PC-3 (cell line): Measurements from ENCODE around the gene ANKS1B. TPM values are rescaled to one million over a fixed set of nuclear protein-coding genes. Genes with fewer than 3 reads are reported as not detected.
"Not testable (repeated sequence)": the region's sequence is repeated elsewhere in the genome, so short reads cannot be mapped to it uniquely, and the experiment has no call there.

Source experiments
- ATAC-seq: fragments of 200-7000 bp; cut with Tn5 transposase; 2 replicates; pipeline ENCODE4 v1.9.1; 2020; ENCODE audit warnings: mild to moderate bottlenecking, moderate library complexity
- BruUV-seq: library from RNA; stranded (reverse); fragments of 400-500 nt; replicated peaks from 2 replicates; lab custom pipeline; 2021; lab: Mats Ljungman, UMichigan
- CTCF ChIA-PET: fragments of 300-600 bp; sonication (Branson Sonifier 250); formaldehyde crosslinking; loops from one replicate; lab custom pipeline; 2022; ENCODE audit warnings: antibody characterized with exemption; lab: Charles Lee
- POLR2A ChIA-PET: fragments of 300-600 bp; sonication (Branson Sonifier 250); formaldehyde crosslinking; loops from one replicate; lab custom pipeline; 2022; ENCODE audit warnings: antibody characterized with exemption; ENCODE audit not compliant: unreplicated experiment; lab: Charles Lee
- DNase-seq: peaks from one replicate; pipeline ENCODE4 v3.0.0-alpha.2; 2015
- H2AFZ ChIP-seq: fragments of 300-600 bp; sonication (generic); 2 replicates; pipeline ENCODE4 v1.6.0; 2016; ENCODE audit warnings: antibody characterized with exemption, low read length
- H3F3A ChIP-seq: fragments of 300-600 bp; sonication (generic); one replicate; pipeline ENCODE4 v1.6.0; 2017; ENCODE audit warnings: antibody characterized with exemption, low read length, control low read depth, mild to moderate bottlenecking; ENCODE audit not compliant: unreplicated experiment
- H3K27ac ChIP-seq: fragments of 300-600 bp; sonication (generic); 2 replicates; pipeline ENCODE4 v1.5.1; 2016; ENCODE audit warnings: mild to moderate bottlenecking, low read length
- H3K27me3 ChIP-seq: fragments of 300-600 bp; sonication (generic); 2 replicates; pipeline ENCODE4 v1.6.1; 2016; ENCODE audit warnings: low read length, mixed read lengths
- H3K36me3 ChIP-seq: fragments of 300-600 bp; sonication (generic); 2 replicates; pipeline ENCODE4 v1.6.1; 2016; ENCODE audit warnings: low read depth, mixed run types, low read length, mixed read lengths
- H3K4me1 ChIP-seq: fragments of 300-600 bp; sonication (generic); 2 replicates; pipeline ENCODE4 v1.5.1; 2016; ENCODE audit warnings: low read length; ENCODE audit not compliant: insufficient read depth
- H3K4me2 ChIP-seq: fragments of 300-600 bp; sonication (generic); 2 replicates; pipeline ENCODE4 v1.6.0; 2016; ENCODE audit warnings: low read length
- H3K4me3 ChIP-seq: fragments of 300-600 bp; sonication (generic); 2 replicates; pipeline ENCODE4 v1.5.1; 2016; ENCODE audit warnings: mild to moderate bottlenecking, low read length, mixed read lengths
- H3K79me2 ChIP-seq: fragments of 300-600 bp; sonication (generic); 2 replicates; pipeline ENCODE4 v1.6.1; 2017; ENCODE audit warnings: low read length, mixed read lengths
- H3K9ac ChIP-seq: fragments of 300-600 bp; sonication (generic); 2 replicates; pipeline ENCODE4 v1.6.0; 2016; ENCODE audit warnings: mild to moderate bottlenecking, low read length
- H3K9me2 ChIP-seq: fragments of 300-600 bp; sonication (generic); replicated peaks from 2 replicates; pipeline ENCODE4 v1.6.1; 2016; ENCODE audit warnings: mixed run types, low read length, mixed read lengths
- H3K9me3 ChIP-seq: fragments of 300-600 bp; sonication (generic); 2 replicates; pipeline ENCODE4 v1.6.1; 2016; ENCODE audit warnings: low read length, mixed read lengths
- H4K20me1 ChIP-seq: fragments of 300-600 bp; sonication (generic); 2 replicates; pipeline ENCODE4 v1.6.1; 2016; ENCODE audit warnings: low read length, mixed read lengths
- EZH2 ChIP-seq: fragments of 300-600 bp; sonication (generic); IDR thresholded peaks from one replicate; pipeline ENCODE4 v1.6.1; 2017; ENCODE audit warnings: antibody characterized with exemption, mild to moderate bottlenecking, low read length; ENCODE audit not compliant: unreplicated experiment
- EZH2phosphoT487 ChIP-seq: fragments of 300-600 bp; sonication (generic); IDR thresholded peaks from 2 replicates; pipeline ENCODE4 v1.6.1; 2018; ENCODE audit warnings: mild to moderate bottlenecking, antibody characterized with exemption, low read length, borderline replicate concordance
- intact Hi-C: fragments of 100-400 bp; cut with micrococcal nuclease; formaldehyde crosslinking; loops from 2 replicates; pipeline ENCODE4 v1.9.0; 2023
- total RNA-seq: library from RNA; depleted of rRNA; stranded (reverse); fragments of >200 nt; gene quantifications from 2 replicates; pipeline ENCODE4 v1.2.3, GENCODE V29; 2014
- TF ChIP-seq, protein P1 (sequence below): fragments of 300-600 bp; sonication (generic); conservative IDR thresholded peaks from 2 replicates; pipeline ENCODE4 v1.5.1; 2017; ENCODE audit warnings: antibody characterized with exemption, low read depth, mild to moderate bottlenecking, low read length

Gene ANKS1B
- total RNA-seq, 1 experiment from 2014 or later = 0.07 TPM

DNA sequence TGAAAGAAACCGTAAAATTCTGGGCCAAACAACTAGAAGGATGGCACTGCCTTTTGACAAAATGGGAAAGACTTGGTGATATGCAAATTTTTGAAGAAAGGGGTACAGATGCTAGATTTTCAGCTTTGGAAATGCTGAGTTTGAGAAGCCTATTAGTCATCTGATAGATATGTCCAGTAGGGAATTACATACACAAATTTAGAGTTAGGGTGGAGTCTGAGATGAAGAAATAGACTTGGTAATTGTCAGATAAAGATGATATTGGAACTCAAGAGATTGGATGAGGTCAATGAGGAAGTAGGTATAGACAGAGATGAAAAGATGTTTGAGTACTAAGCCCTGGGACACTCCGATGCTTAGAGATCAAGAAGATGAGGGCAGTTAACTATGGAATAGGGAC is 184.1 kb downstream of the ANKS1B start:
- TF ChIP-seq, protein P1, sequence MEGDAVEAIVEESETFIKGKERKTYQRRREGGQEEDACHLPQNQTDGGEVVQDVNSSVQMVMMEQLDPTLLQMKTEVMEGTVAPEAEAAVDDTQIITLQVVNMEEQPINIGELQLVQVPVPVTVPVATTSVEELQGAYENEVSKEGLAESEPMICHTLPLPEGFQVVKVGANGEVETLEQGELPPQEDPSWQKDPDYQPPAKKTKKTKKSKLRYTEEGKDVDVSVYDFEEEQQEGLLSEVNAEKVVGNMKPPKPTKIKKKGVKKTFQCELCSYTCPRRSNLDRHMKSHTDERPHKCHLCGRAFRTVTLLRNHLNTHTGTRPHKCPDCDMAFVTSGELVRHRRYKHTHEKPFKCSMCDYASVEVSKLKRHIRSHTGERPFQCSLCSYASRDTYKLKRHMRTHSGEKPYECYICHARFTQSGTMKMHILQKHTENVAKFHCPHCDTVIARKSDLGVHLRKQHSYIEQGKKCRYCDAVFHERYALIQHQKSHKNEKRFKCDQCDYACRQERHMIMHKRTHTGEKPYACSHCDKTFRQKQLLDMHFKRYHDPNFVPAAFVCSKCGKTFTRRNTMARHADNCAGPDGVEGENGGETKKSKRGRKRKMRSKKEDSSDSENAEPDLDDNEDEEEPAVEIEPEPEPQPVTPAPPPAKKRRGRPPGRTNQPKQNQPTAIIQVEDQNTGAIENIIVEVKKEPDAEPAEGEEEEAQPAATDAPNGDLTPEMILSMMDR = no peak
- no peak for TF ChIP-seq EZH2
- DNase-seq = no peak
- no peaks in the 10 kb centered on the region for H3K36me3 ChIP-seq
- H3K9me3 ChIP-seq = no peaks in the 10 kb centered on the region
- no peaks in the 10 kb centered on the region for H4K20me1 ChIP-seq
- CTCF ChIA-PET = no interaction called here
- H3K27me3 ChIP-seq = no peaks in the 10 kb centered on the region; the same call in none of the 2 replicates
- H2AFZ ChIP-seq = no peak overlapping the region
- ATAC-seq = no peak
- no peak overlapping the region for H3K4me2 ChIP-seq
- no peak overlapping the region for H3K9ac ChIP-seq
- H3K4me3 ChIP-seq = no peak overlapping the region
- no TSS peak for BruUV-seq
- H3K4me1 ChIP-seq = no peaks in the 10 kb centered on the region
- no peaks in the 10 kb centered on the region for H3K79me2 ChIP-seq
- intact Hi-C loops = no loop called here
- H3F3A ChIP-seq = no peaks in the 10 kb centered on the region
- POLR2A ChIA-PET = no interaction called here
- H3K9me2 ChIP-seq = no peaks in the 10 kb centered on the region
- H3K27ac ChIP-seq = no peak overlapping the region

DNA sequence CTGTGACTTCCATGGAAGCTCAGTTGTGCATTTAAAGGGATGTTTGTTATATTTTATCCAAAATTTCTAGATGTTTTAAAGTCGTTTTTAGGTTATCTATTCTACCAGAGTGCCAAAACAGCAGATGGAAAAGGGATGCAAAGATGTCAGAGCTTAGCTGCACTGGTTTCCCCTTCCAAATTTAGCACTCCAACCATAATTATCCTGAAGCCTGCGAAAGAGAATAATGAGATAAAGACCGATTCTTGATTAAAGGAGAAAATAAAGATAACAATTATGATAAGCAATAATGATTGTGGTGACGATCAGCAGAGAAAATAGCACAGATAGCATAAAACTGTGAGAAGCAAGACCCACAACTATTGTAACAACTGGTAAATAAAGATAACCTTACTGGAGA is 186.8 kb downstream of the ANKS1B start:
- H3K9me2 ChIP-seq, H3K4me2 ChIP-seq, H3K79me2 ChIP-seq, BruUV-seq, CTCF ChIA-PET, H3K9me3 ChIP-seq, H2AFZ ChIP-seq, ATAC-seq, H3K27me3 ChIP-seq, H3K4me1 ChIP-seq, H3K4me3 ChIP-seq, H3K9ac ChIP-seq, H3K27ac ChIP-seq, H4K20me1 ChIP-seq, DNase-seq, POLR2A ChIA-PET, H3F3A ChIP-seq, intact Hi-C loops, H3K36me3 ChIP-seq: not testable (repeated sequence)

DNA sequence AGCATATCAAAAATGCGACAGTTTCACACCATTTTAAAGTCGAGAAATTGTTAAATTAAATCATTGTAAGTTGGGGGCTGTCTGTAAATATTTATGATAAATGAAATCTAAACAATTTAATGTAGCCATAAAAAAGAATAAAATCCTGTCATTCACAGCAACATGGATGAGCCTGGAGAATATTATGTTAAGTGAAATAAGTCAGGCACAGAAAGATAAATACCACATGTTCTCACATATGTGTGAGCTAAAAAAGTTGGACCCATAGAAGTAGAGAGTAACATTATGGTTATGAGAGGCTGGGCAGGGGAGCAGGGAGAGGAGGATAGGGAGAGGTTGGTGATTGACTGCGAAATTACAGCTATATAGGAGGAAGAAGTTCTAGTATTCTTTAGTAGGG is 201.3 kb downstream of the ANKS1B start:
- H3K9me2 ChIP-seq = no peaks in the 10 kb centered on the region
- no peak overlapping the region for H2AFZ ChIP-seq
- TF ChIP-seq, protein P1 = no peak
- TF ChIP-seq EZH2 (no peak), EZH2phosphoT487 (no peak)
- no peaks in the 10 kb centered on the region for H3F3A ChIP-seq
- intact Hi-C loops = no loop called here
- H3K4me1 ChIP-seq = no peaks in the 10 kb centered on the region
- H3K9me3 ChIP-seq = no peaks in the 10 kb centered on the region; the same call in 1 of the 2 replicates
- peaks cover 19% of the 10 kb centered on the region; the same call in 1 of the 2 replicates for H3K27me3 ChIP-seq
- H3K4me3 ChIP-seq = no peak overlapping the region
- no peaks in the 10 kb centered on the region for H4K20me1 ChIP-seq
- H3K9ac ChIP-seq = no peak overlapping the region
- BruUV-seq = no TSS peak
- H3K27ac ChIP-seq = no peak overlapping the region
- ChIA-PET CTCF (no interaction called here), POLR2A (no interaction called here)
- ATAC-seq = no peak
- no peak for DNase-seq
- no peaks in the 10 kb centered on the region for H3K79me2 ChIP-seq
- no peak overlapping the region for H3K4me2 ChIP-seq
- H3K36me3 ChIP-seq = no peaks in the 10 kb centered on the region
